ENCODE results near the gene TNFRSF19.

GRCh38 chr13:23714672-23715071 is 144.5 kb downstream of the TNFRSF19 start:
- TF ChIP-seq ZNF530 (tag by site-specific recombination; IDR thresholded peaks at IDR 0.05; ENCODE audit: low read depth) (no peak), ZNF747 (tag by site-specific recombination; IDR thresholded peaks at IDR 0.05) (no peak), SETDB1 (IDR thresholded peaks at IDR 0.05; ENCODE audit: insufficient read length, low read length) (no peak), ZNF223 (tag by site-specific recombination; IDR thresholded peaks at IDR 0.05) (no peak), ZBTB7A (tag by site-specific recombination; IDR thresholded peaks at IDR 0.05; ENCODE audit: low read depth) (no peak), ZNF558 (tag by site-specific recombination; IDR thresholded peaks at IDR 0.05) (no peak), CTCF (tag by site-specific recombination; IDR thresholded peaks at IDR 0.05) (no peak), ZFP3 (tag by site-specific recombination; IDR thresholded peaks at IDR 0.05; ENCODE audit: low read depth) (no peak), ZNF138 (tag by site-specific recombination; IDR thresholded peaks at IDR 0.05; ENCODE audit: borderline replicate concordance) (no peak), ZBTB26 (tag by site-specific recombination; optimal IDR thresholded peaks at IDR 0.05) (no peak), YY2 (tag by site-specific recombination; IDR thresholded peaks at IDR 0.05) (no peak), ZNF335 (tag by site-specific recombination; conservative IDR thresholded peaks at IDR 0.05) (no peak), ZNF121 (tag by site-specific recombination; IDR thresholded peaks at IDR 0.05) (no peak), ZNF830 (tag by site-specific recombination; IDR thresholded peaks at IDR 0.05; ENCODE audit: low read depth) (no peak)

Measured in HEK293 (cell line).